Hepatocyte (in vitro differentiated cells): ENCODE results near the gene FAM111B.

Source experiments
- EZH2 ChIP-seq: fragments of 200-600 bp; sonication (generic); IDR thresholded peaks from 2 replicates; pipeline ENCODE4 v1.6.1; 2016; ENCODE audit warnings: antibody characterized with exemption, mild to moderate bottlenecking, borderline replicate concordance
- EZH2phosphoT487 ChIP-seq: fragments of 200-600 bp; sonication (generic); IDR thresholded peaks from one replicate; pipeline ENCODE4 v1.6.1; 2018; ENCODE audit warnings: antibody characterized with exemption, mild to moderate bottlenecking, low read depth, moderate library complexity; ENCODE audit not compliant: unreplicated experiment, severe bottlenecking
- TF ChIP-seq, protein P1 (sequence below): fragments of 200-600 bp; sonication (generic); IDR thresholded peaks from 2 replicates; pipeline ENCODE4 v1.5.1; 2016; ENCODE audit warnings: antibody characterized with exemption, mild to moderate bottlenecking; ENCODE audit not compliant: poor library complexity

DNA sequence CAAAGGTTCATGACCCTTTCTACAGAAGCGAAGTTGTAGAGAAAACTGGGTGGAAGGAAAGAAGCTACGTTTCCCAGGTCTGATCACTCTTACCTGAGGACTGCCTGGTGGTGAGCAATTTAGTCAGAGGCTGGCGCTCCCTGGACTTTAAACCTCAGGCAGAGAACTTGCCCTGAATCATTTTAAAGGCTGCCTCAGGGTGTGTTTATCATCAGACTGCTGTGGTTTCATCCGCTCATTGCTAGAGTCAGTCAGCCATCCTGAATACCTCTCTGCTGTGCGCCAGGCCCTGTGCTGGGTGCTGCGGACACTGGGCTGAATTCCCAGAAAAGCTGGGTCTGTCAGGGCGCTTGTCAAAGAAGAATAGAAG, 67.6 kb downstream of the FAM111B start:
- TF ChIP-seq EZH2: no peak
- TF ChIP-seq, protein P1, sequence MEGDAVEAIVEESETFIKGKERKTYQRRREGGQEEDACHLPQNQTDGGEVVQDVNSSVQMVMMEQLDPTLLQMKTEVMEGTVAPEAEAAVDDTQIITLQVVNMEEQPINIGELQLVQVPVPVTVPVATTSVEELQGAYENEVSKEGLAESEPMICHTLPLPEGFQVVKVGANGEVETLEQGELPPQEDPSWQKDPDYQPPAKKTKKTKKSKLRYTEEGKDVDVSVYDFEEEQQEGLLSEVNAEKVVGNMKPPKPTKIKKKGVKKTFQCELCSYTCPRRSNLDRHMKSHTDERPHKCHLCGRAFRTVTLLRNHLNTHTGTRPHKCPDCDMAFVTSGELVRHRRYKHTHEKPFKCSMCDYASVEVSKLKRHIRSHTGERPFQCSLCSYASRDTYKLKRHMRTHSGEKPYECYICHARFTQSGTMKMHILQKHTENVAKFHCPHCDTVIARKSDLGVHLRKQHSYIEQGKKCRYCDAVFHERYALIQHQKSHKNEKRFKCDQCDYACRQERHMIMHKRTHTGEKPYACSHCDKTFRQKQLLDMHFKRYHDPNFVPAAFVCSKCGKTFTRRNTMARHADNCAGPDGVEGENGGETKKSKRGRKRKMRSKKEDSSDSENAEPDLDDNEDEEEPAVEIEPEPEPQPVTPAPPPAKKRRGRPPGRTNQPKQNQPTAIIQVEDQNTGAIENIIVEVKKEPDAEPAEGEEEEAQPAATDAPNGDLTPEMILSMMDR: no peak
- no peak for TF ChIP-seq EZH2phosphoT487
